K562 (cell line): ENCODE measurements around the gene ZNF324B. TPM values are rescaled to one million over a fixed set of nuclear protein-coding genes. Genes with fewer than 3 reads are reported as not detected.
A peak's percentile ranks its signal among the peaks of the same experiment; 100 is the strongest.

Experiments used
- ATAC-seq: fragments of 200-7000 bp; cut with Tn5 transposase; 3 replicates; pipeline ENCODE4 v1.9.1; 2020; ENCODE audit warnings: moderate library complexity
- BruUV-seq: library from RNA; stranded (reverse); fragments of 400-500 nt; replicated peaks from 2 replicates; lab custom pipeline; 2021; lab: Mats Ljungman, UMichigan
- CTCF ChIA-PET: fragments of 300-600 bp; formaldehyde crosslinking; extraction: SDS; loops from one replicate; lab custom pipeline; 2021; ENCODE audit warnings: low intra/inter-chr PET ratio; lab: Yijun Ruan, JAX
- POLR2A ChIA-PET: fragments of 300-600, 350-650 bp; sonication (Branson Sonifier 250); formaldehyde crosslinking; extraction: SDS; loops from one replicate; lab custom pipeline; 2021; ENCODE audit warnings: antibody characterized with exemption, inconsistent platforms; lab: Yijun Ruan, JAX
- DNase-seq, 4 experiments: peaks; one replicate each; pipeline versions ENCODE4 v3.0.0 to v3.0.0-alpha.2; 2011 to 2018; ENCODE audit warnings: low spot score in 3 of 4, mixed read lengths in 3 of 4; ENCODE audit errors: extremely low read depth in 1 of 4
- FAIRE-seq: peaks from 2 replicates; lab custom pipeline; 2011; peaks lifted over from hg19 to GRCh38; lab: Jason Lieb, UNC
- H2AFZ ChIP-seq: 2 replicates; pipeline ENCODE4 v1.6.0; 2011; ENCODE audit warnings: low read depth, low read length, control low read depth, inconsistent platforms
- H3K27ac ChIP-seq: fragments of 200-600 bp; 3 replicates; pipeline ENCODE4 v1.8.0; 2011; ENCODE audit warnings: low read depth, mild to moderate bottlenecking, control low read depth, inconsistent platforms, low read length, moderate library complexity, mixed read lengths; ENCODE audit errors: extremely low read depth
- H3K27me3 ChIP-seq, 2 experiments: fragments of 300-600 bp in 1 of 2; 2 replicates in 1 of 2; 3 replicates in 1 of 2; pipeline versions ENCODE4 v1.6.0 to v1.8.0; 2011; ENCODE audit warnings: inconsistent platforms in 2 of 2, low read length in 2 of 2, mild to moderate bottlenecking in 1 of 2, mixed read lengths in 1 of 2, moderate library complexity in 1 of 2; ENCODE audit not compliant: control insufficient read depth in 2 of 2, insufficient read depth in 2 of 2
- H3K36me3 ChIP-seq: fragments of 300-600 bp; 3 replicates; pipeline ENCODE4 v1.8.0; 2011; ENCODE audit warnings: mild to moderate bottlenecking, low read length, inconsistent platforms; ENCODE audit not compliant: control insufficient read depth, insufficient read depth
- H3K4me1 ChIP-seq, 2 experiments: fragments of 200-600 bp in 1 of 2; replicated peaks in 1 of 2; 2 replicates in 1 of 2; 3 replicates in 1 of 2; pipeline versions ENCODE4 v1.5.1 to v1.8.0; 2011; ENCODE audit warnings: inconsistent platforms in 2 of 2, low read length in 2 of 2, mild to moderate bottlenecking in 1 of 2, mixed read lengths in 1 of 2, moderate library complexity in 1 of 2; ENCODE audit not compliant: control insufficient read depth in 2 of 2, insufficient read depth in 2 of 2
- H3K4me2 ChIP-seq: 2 replicates; pipeline ENCODE4 v1.6.1; 2011; ENCODE audit warnings: low read length, control low read depth, inconsistent platforms, mixed read lengths; ENCODE audit not compliant: insufficient read depth
- H3K4me3 ChIP-seq: fragments of 200-600 bp; sonication (generic), shearing (Covaris generic); 2 replicates; pipeline ENCODE4 v1.5.1; 2016; ENCODE audit warnings: control low read depth, inconsistent platforms
- H3K79me2 ChIP-seq: fragments of 200-600 bp; 3 replicates; pipeline ENCODE4 v1.8.0; 2011; ENCODE audit warnings: low read length, inconsistent platforms; ENCODE audit not compliant: control insufficient read depth, insufficient read depth
- H3K9ac ChIP-seq, 2 experiments: 2 replicates each; pipeline versions ENCODE4 v1.6.0 to v1.6.1; 2011; ENCODE audit warnings: low read depth in 2 of 2, low read length in 2 of 2, control low read depth in 1 of 2, inconsistent platforms in 1 of 2, mild to moderate bottlenecking in 1 of 2, mixed read lengths in 1 of 2; ENCODE audit not compliant: insufficient read depth in 1 of 2
- H3K9me1 ChIP-seq: one replicate; pipeline ENCODE4 v1.6.0; 2011; ENCODE audit warnings: inconsistent platforms, mild to moderate bottlenecking, low read length, moderate library complexity; ENCODE audit not compliant: control insufficient read depth, insufficient read depth
- H3K9me3 ChIP-seq: replicated peaks from 2 replicates; pipeline ENCODE4 v1.5.1; 2011; ENCODE audit warnings: low read depth, low read length, inconsistent platforms; ENCODE audit not compliant: control insufficient read depth, insufficient read depth
- H4K20me1 ChIP-seq: replicated peaks from 2 replicates; pipeline ENCODE4 v1.6.1; 2011; ENCODE audit warnings: low read length, inconsistent platforms, mixed read lengths; ENCODE audit not compliant: control insufficient read depth, insufficient read depth
- BRD9 ChIP-seq: fragments of 450-650 bp; IDR thresholded peaks from 2 replicates; pipeline ENCODE4 v1.6.1; 2018; ENCODE audit warnings: low read depth; ENCODE audit not compliant: partially characterized antibody
- CREM ChIP-seq: IDR thresholded peaks from 2 replicates; pipeline ENCODE4 v1.6.1; 2014; ENCODE audit warnings: antibody characterized with exemption, low read depth
- E2F8 ChIP-seq: fragments of 450-650 bp; IDR thresholded peaks from 2 replicates; pipeline ENCODE4 v1.7.1; 2018; ENCODE audit warnings: mild to moderate bottlenecking, low read depth; ENCODE audit not compliant: partially characterized antibody
- ELF4 ChIP-seq: fragments of 450-650 bp; formaldehyde crosslinking; IDR thresholded peaks from 2 replicates; pipeline ENCODE4 v1.4.0; 2022; ENCODE audit warnings: missing genetic modification characterization
- KLF16 ChIP-seq: IDR thresholded peaks from 2 replicates; pipeline ENCODE4 v1.6.1; 2016; ENCODE audit warnings: antibody characterized with exemption
- MGA ChIP-seq: fragments of 450-650 bp; IDR thresholded peaks from 2 replicates; pipeline ENCODE4 v1.6.1; 2016; ENCODE audit warnings: mild to moderate bottlenecking, moderate library complexity
- NFRKB ChIP-seq: fragments of 450-650 bp; IDR thresholded peaks from 2 replicates; pipeline ENCODE4 v1.6.1; 2016; ENCODE audit warnings: low read depth
- TGIF2 ChIP-seq: sonication (generic); formaldehyde crosslinking; IDR thresholded peaks from 2 replicates; pipeline ENCODE4 v1.8.1; 2022; ENCODE audit warnings: mild to moderate bottlenecking, missing genetic modification reagents, moderate library complexity
- WGBS: fragments of 100-300 bp; shearing (Covaris generic); methylation state at CpG from one replicate; pipeline ENCODE4 v1.1.6; 2016; ENCODE audit warnings: low coverage, mixed read lengths; ENCODE audit not compliant: insufficient coverage; ENCODE audit errors: missing lambda C conversion rate; 5-methylcytosine and 5-hydroxymethylcytosine counted together
- in situ Hi-C: fragments of 300-500 bp; cut with MboI; formaldehyde crosslinking; loops from 4 replicates; pipeline ENCODE4 v1.15.0; 2018; ENCODE audit warnings: inconsistent platforms, mixed read lengths
- intact Hi-C: fragments of 100-400 bp; cut with micrococcal nuclease; formaldehyde crosslinking; loops from 2 replicates; pipeline ENCODE4 v1.14.2; 2022
- polyA plus RNA-seq, 8 experiments: library from polyadenylated mRNA; depleted of rRNA in 4 of 8; stranded (reverse) in 5 of 8; unstranded in 3 of 8; fragments of >200 nt; fragmentation: Nextera tagmentation in 2 of 8; fragmentation: Illumina TruSeq in 1 of 8; extraction: Ambion mirVana in 2 of 8; extraction: Trizol in 1 of 8; gene quantifications; 2 replicates each; pipeline versions ENCODE4 v1.2.1 to v1.2.3, GENCODE V29; 2011 to 2014; ENCODE audit warnings: inconsistent platforms in 1 of 8, missing spikeins in 1 of 8
- total RNA-seq, 7 experiments: library from RNA; depleted of rRNA in 6 of 7; stranded (reverse); fragments of >200 nt in 6 of 7; fragmentation: Illumina TruSeq in 2 of 7; extraction: Trizol in 2 of 7; gene quantifications; 2 replicates each; pipeline versions ENCODE4 v1.2.1 to v1.2.3, GENCODE V29; 2011 to 2021; ENCODE audit warnings: low replicate concordance in 1 of 7

ZNF324B gene
- total and polyA plus RNA-seq, 9 of the 15 experiments (the other 6 are each of a cell fraction or from before 2014, with no cell fraction given) = 0.20 to 13.5 (median 5.7) TPM

GRCh38 chr19:58407658-58408151, 43.7 kb upstream of the ZNF324B start:
- peaks cover 19% of the 10 kb centered on the region; the same call in 2 of the 3 replicates for H3K36me3 ChIP-seq
- no peak for FAIRE-seq
- H4K20me1 ChIP-seq = no peaks in the 10 kb centered on the region
- peak overlapping the region; percentile 87 for H3K4me3 ChIP-seq
- peaks cover 50% of the 10 kb centered on the region for H3K79me2 ChIP-seq
- ChIA-PET CTCF (interaction anchor here (1.1 kb wide), 1 partner anchor 111 kb away, joined by 3 read pairs; no protein-coding TSS in a partner anchor), POLR2A (interaction anchor here (0.9 to 1.4 kb wide), 7 partner anchors 9 to 111 kb away, joined by 3 to 7 read pairs (median 4); no protein-coding TSS in a partner anchor)
- H3K9ac ChIP-seq = peak overlapping the region; percentile 94 to 97
- 2% methylated on average over 22 of the region's 22 CpGs for WGBS
- in situ Hi-C loops (no loop called here), intact Hi-C loops (loop anchor here (1.0 to 10.0 kb wide), 5 partner anchors 60 to 183 kb away; partner anchors contain the start of genes ZBTB45, ZNF324, ZNF544 and ZNF8)
- peaks cover 24 to 40% of the 10 kb centered on the region in 2 experiments for H3K4me1 ChIP-seq
- peak overlapping the region; percentile 94 for H3K4me2 ChIP-seq
- H3K27me3 ChIP-seq = no peaks in the 10 kb centered on the region
- peak in 1 of 4 experiments; percentile 59 for DNase-seq
- H3K27ac ChIP-seq = peak overlapping the region; percentile 97
- no peaks in the 10 kb centered on the region for H3K9me1 ChIP-seq
- BruUV-seq = TSS peak; percentile 92
- no peaks in the 10 kb centered on the region for H3K9me3 ChIP-seq
- ATAC-seq = peak; percentile 63
- peak overlapping the region; percentile 92 for H2AFZ ChIP-seq
- TF ChIP-seq ELF4 (0 out of 2 replicates have a peak, but pooled peaks have one; percentile 11), CREM (peak; percentile 59; the same call in 1 of the 2 replicates), KLF16 (no peak; the same call in 1 of the 2 replicates), BRD9 (peak; percentile 88), MGA (peak; percentile 72), TGIF2 (no peak), E2F8 (peak; percentile 24), NFRKB (0 out of 2 replicates have a peak, but pooled peaks have one; percentile 46)
